Body of pancreas (tissue), 4 donors: ENCODE results near the gene GREB1. TPM values are rescaled to one million over a fixed set of nuclear protein-coding genes. Genes with fewer than 3 reads are reported as not detected.

Experiments
- ATAC-seq: fragments of 150-250 bp; one replicate; pipeline ENCODE4 v1.9.1; 2016
- DNase-seq, 4 donors: peaks; one replicate each; pipeline ENCODE4 v3.0.0-alpha.2; 2019
- H3K27ac ChIP-seq, 4 donors: fragments of 200-600 bp; sonication (generic); 1 replicate in 3 of 4; 2 replicates in 1 of 4; pipeline versions ENCODE4 v1.5.1 to v1.6.1; 2016 to 2019; ENCODE audit warnings: mild to moderate bottlenecking in 1 of 4, mixed read lengths in 1 of 4, moderate library complexity in 1 of 4
- H3K27me3 ChIP-seq, 2 donors: fragments of 200-600 bp; sonication (generic); one replicate each; pipeline ENCODE4 v1.6.0; 2016; ENCODE audit warnings: mild to moderate bottlenecking in 1 of 2
- H3K36me3 ChIP-seq, 2 donors: fragments of 200-600 bp; sonication (generic); replicated peaks in 1 of 2; 2 replicates each; pipeline ENCODE4 v1.5.1; 2016; ENCODE audit warnings: low read depth in 2 of 2; ENCODE audit not compliant: insufficient read depth in 1 of 2
- H3K4me1 ChIP-seq: fragments of 200-600 bp; sonication (generic); one replicate; pipeline ENCODE4 v1.6.0; 2016
- H3K4me3 ChIP-seq, 2 donors: fragments of 200-600 bp; sonication (generic); 1 replicate in 1 of 2; 2 replicates in 1 of 2; pipeline ENCODE4 v1.5.1; 2016 to 2019
- H3K9me3 ChIP-seq, 3 donors: fragments of 200-600 bp; sonication (generic); 1 replicate in 2 of 3; 2 replicates in 1 of 3; pipeline ENCODE4 v1.5.1; 2016
- CTCF ChIP-seq, 7 experiments: fragments of 450-650 bp in 4 of 7; fragments of 200-600 bp in 3 of 7; sonication (generic) in 3 of 7; IDR thresholded peaks; one replicate each; pipeline ENCODE4 v1.5.1; 2016 to 2019; ENCODE audit warnings: antibody characterized with exemption in 7 of 7
- POLR2A ChIP-seq, 3 donors: fragments of 450-650 bp; IDR thresholded peaks; one replicate each; pipeline ENCODE4 v1.6.1; 2016; ENCODE audit warnings: antibody characterized with exemption in 3 of 3, mild to moderate bottlenecking in 2 of 3
- WGBS, 2 donors: methylation state at CpG; one replicate each; pipeline ENCODE4 v1.1.5; 2017; 5-methylcytosine and 5-hydroxymethylcytosine counted together
- intact Hi-C: fragments of 100-400 bp; cut with DNase I; formaldehyde crosslinking; loops from one replicate; pipeline ENCODE4 v1.15.1; 2023
- total RNA-seq, 2 donors: library from RNA; depleted of rRNA; stranded (reverse); fragments of >200 nt; gene quantifications; one replicate each; pipeline ENCODE4 v1.1.0, GENCODE V29; 2016

The GREB1 gene
- total RNA-seq, 2 donors from 2014 or later: 10.4 to 19.8 TPM

- TF ChIP-seq POLR2A (IDR thresholded peaks at IDR 0.05): no peak
- TF ChIP-seq CTCF (IDR thresholded peaks at IDR 0.05): no peak
- Histone ChIP-seq H3K27me3 (no peaks in the 10 kb centered on the region), H3K4me1 (peaks cover 12% of the 10 kb centered on the region), H3K36me3 (no peaks in the 10 kb centered on the region), H3K9me3 (no peaks in the 10 kb centered on the region), H3K27ac (no peak overlapping the region), H3K4me3 (no peak overlapping the region)
- DNase-seq: no peak
- no peak for ATAC-seq
- 79 to 85% methylated on average over 2 of the region's 2 CpGs for WGBS, 2 donors
- intact Hi-C loops: no loop called here
Observed at GRCh38 chr2:11507517-11507916, 26.3 kb upstream of the GREB1 start.

DNA sequence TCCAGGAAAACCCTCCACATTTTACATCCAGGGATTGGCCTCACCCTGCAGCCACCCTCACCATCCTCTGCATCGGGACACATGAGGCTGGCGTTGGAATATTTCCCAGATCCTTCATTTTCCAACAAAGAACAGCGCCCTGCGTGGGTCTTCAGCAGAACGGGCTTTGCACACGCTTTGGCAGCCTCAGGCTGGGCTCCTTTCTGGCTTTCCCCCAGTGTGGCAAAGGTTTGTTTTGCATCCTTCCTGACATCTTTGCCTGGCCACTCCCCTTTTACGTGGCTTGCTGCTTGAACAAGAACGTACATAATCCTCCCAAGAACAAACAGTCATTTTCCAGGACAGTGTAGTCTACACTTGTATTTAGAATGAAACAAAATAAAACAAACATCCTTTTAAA is 25.6 kb upstream of the GREB1 start:
- no peaks in the 10 kb centered on the region for H3K9me3 ChIP-seq
- no peaks in the 10 kb centered on the region for H3K36me3 ChIP-seq
- no peak overlapping the region for H3K27ac ChIP-seq
- DNase-seq (no peak), ATAC-seq (no peak)
- H3K27me3 ChIP-seq: no peaks in the 10 kb centered on the region
- 85 to 89% methylated on average over 8 of the region's 8 CpGs for WGBS, 2 donors
- H3K4me1 ChIP-seq: peaks cover 12% of the 10 kb centered on the region
- intact Hi-C loops: no loop called here
- H3K4me3 ChIP-seq: no peak overlapping the region
- TF ChIP-seq POLR2A (IDR thresholded peaks at IDR 0.05): no peak
- TF ChIP-seq CTCF (IDR thresholded peaks at IDR 0.05): no peak

DNA sequence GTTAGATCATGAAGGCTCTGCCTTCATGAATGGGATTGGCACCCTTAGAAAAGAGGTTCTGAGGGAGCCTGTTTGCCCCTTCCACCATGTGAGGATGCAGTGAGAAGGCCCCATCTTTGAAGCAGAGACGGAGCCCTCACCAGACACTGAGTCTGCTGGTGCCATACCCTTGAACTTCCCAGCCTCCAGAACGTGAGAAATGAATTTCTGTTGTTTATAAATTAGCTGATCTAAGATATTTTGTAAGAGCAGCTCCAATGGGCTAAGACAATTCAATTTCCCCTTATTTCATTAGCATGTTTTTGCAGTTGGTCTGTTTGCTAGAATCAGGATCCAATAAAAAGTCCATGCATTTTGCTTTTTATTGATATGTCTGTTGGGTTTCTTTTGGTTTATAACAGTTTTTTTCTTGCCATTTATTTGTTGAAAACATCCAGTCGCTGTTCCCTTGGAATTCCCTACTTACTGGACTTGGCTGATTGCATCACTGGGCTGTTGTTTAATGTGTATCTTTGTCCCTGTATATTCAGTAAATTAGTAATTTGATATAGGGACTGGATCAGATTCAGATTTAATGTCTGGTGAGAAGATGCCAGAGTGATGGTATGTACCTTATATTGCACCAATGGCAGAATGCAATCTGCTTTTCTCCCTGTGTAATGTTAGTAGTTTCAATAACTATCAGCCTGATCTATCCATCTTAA is 24.0 kb upstream of the GREB1 start:
- no peak for ATAC-seq
- Histone ChIP-seq H3K9me3 (no peaks in the 10 kb centered on the region), H3K4me3 (no peak overlapping the region), H3K27ac (no peak overlapping the region), H3K36me3 (no peaks in the 10 kb centered on the region), H3K4me1 (peaks cover 12% of the 10 kb centered on the region), H3K27me3 (no peaks in the 10 kb centered on the region)
- no peak for TF ChIP-seq POLR2A (IDR thresholded peaks at IDR 0.05)
- TF ChIP-seq CTCF (IDR thresholded peaks at IDR 0.05): no peak
- no peak for DNase-seq
- WGBS, 2 donors: 77 to 84% methylated on average over 3 of the region's 3 CpGs
- intact Hi-C loops: no loop called here

- no peaks in the 10 kb centered on the region for H3K36me3 ChIP-seq
- H3K9me3 ChIP-seq: no peaks in the 10 kb centered on the region
- H3K4me3 ChIP-seq: no peak overlapping the region
- intact Hi-C loops: no loop called here
- no peaks in the 10 kb centered on the region for H3K27me3 ChIP-seq
- no peak overlapping the region for H3K27ac ChIP-seq
- TF ChIP-seq POLR2A (IDR thresholded peaks at IDR 0.05) (no peak), CTCF (IDR thresholded peaks at IDR 0.05) (no peak)
- WGBS, 2 donors: 65 to 77% methylated on average over 5 of the region's 5 CpGs
- DNase-seq (no peak), ATAC-seq (no peak)
- H3K4me1 ChIP-seq: no peaks in the 10 kb centered on the region
Observed at GRCh38 chr2:11512431-11512830, 21.4 kb upstream of the GREB1 start.

DNA sequence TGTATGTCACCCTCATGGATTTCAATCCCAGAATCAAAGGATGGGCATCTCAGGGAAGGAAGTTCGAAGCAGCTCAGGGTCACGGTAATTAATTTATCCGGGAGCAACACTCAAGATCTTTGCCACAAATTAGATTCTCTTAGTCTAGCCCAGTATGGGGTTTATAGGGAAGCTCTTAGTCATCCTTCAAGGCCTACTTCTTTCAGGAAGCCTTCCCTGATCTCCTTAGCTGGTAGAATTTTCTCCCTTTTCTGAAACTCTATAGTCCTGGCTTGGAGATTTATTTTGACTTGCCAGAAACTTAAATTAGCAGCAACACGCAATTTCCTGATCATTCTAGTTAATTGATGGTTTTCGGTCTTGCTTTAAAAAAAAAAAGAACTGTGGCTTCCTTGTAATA is 20.5 kb upstream of the GREB1 start:
- intact Hi-C loops: no loop called here
- TF ChIP-seq POLR2A (IDR thresholded peaks at IDR 0.05) (no peak), CTCF (IDR thresholded peaks at IDR 0.05) (no peak)
- DNase-seq (no peak), ATAC-seq (no peak)
- 89 to 94% methylated on average over 5 of the region's 5 CpGs for WGBS, 2 donors
- no peaks in the 10 kb centered on the region for H3K27me3 ChIP-seq
- no peak overlapping the region for H3K4me3 ChIP-seq
- no peaks in the 10 kb centered on the region for H3K36me3 ChIP-seq
- H3K9me3 ChIP-seq: no peaks in the 10 kb centered on the region
- H3K27ac ChIP-seq: no peak overlapping the region
- H3K4me1 ChIP-seq: no peaks in the 10 kb centered on the region
